GM12878 (cell line): Measurements from ENCODE around the gene TIAM1. TPM values are rescaled to one million over a fixed set of nuclear protein-coding genes. Genes with fewer than 3 reads are reported as not detected.

Experiments
- ATF7 ChIP-seq: fragments of 450-650 bp; IDR thresholded peaks from 2 replicates; pipeline ENCODE4 v1.6.1; 2016; ENCODE audit warnings: low read depth, mild to moderate bottlenecking
- CHD2 ChIP-seq: IDR thresholded peaks from 2 replicates; pipeline ENCODE4 v1.6.1; 2011; ENCODE audit warnings: low read depth, low read length, improper control_type of control experiment, borderline replicate concordance
- CREM ChIP-seq: IDR thresholded peaks from 2 replicates; pipeline ENCODE4 v1.6.1; 2014; ENCODE audit warnings: antibody characterized with exemption, low read depth
- CTCF ChIP-seq, 3 experiments: IDR thresholded peaks in 2 of 3; conservative IDR thresholded peaks in 1 of 3; 2 replicates each; pipeline ENCODE4 v1.5.1; 2011; ENCODE audit warnings: low read depth in 3 of 3, low read length in 3 of 3, mild to moderate bottlenecking in 3 of 3, control low read depth in 2 of 3, moderate library complexity in 2 of 3, inconsistent platforms in 1 of 3, mixed read lengths in 1 of 3; ENCODE audit not compliant: control insufficient read depth in 2 of 3, insufficient read depth in 1 of 3; ENCODE audit errors: extremely low read depth in 1 of 3
- E2F4 ChIP-seq: IDR thresholded peaks from 2 replicates; pipeline ENCODE4 v1.6.1; 2012; ENCODE audit warnings: low read depth, low read length, improper control_type of control experiment
- ESRRA ChIP-seq: IDR thresholded peaks from 2 replicates; pipeline ENCODE4 v1.6.1; 2012; ENCODE audit warnings: mild to moderate bottlenecking, low read length, improper control_type of control experiment
- FOS ChIP-seq: IDR thresholded peaks from 3 replicates; pipeline ENCODE4 v1.6.1; 2011; ENCODE audit warnings: borderline replicate concordance; ENCODE audit not compliant: insufficient read length; ENCODE audit errors: extremely low read depth
- GABPA ChIP-seq: IDR thresholded peaks from 2 replicates; pipeline ENCODE4 v1.6.1; 2014; ENCODE audit warnings: antibody characterized with exemption, low read depth, mild to moderate bottlenecking, inconsistent platforms
- GATAD2B ChIP-seq: fragments of 450-650 bp; conservative IDR thresholded peaks from 2 replicates; pipeline ENCODE4 v1.6.1; 2017; ENCODE audit warnings: low read depth, mild to moderate bottlenecking, moderate library complexity
- HCFC1 ChIP-seq: fragments of 150-350 bp; IDR thresholded peaks from 2 replicates; pipeline ENCODE4 v1.6.1; 2014; ENCODE audit warnings: low read length
- HDAC2 ChIP-seq: fragments of 200-600 bp; sonication (generic); IDR thresholded peaks from 2 replicates; pipeline ENCODE4 v1.6.1; 2017
- HDAC6 ChIP-seq: fragments of 200-600 bp; sonication (generic); IDR thresholded peaks from one replicate; pipeline ENCODE4 v1.8.0; 2017; ENCODE audit warnings: antibody characterized with exemption; ENCODE audit not compliant: unreplicated experiment
- IKZF2 ChIP-seq, 2 experiments: fragments of 450-650 bp; IDR thresholded peaks; 2 replicates each; pipeline ENCODE4 v1.6.1; 2017; ENCODE audit warnings: mild to moderate bottlenecking in 2 of 2, moderate library complexity in 2 of 2
- IRF3 ChIP-seq: fragments of 450-650 bp; IDR thresholded peaks from 2 replicates; pipeline ENCODE4 v1.6.1; 2014; ENCODE audit warnings: mild to moderate bottlenecking
- KAT2A ChIP-seq: conservative IDR thresholded peaks from 2 replicates; pipeline ENCODE4 v1.6.1; 2011; ENCODE audit warnings: low read depth, low read length; ENCODE audit not compliant: control insufficient read depth
- MXI1 ChIP-seq: fragments of 150-350 bp; IDR thresholded peaks from 2 replicates; pipeline ENCODE4 v1.6.1; 2011; ENCODE audit warnings: low read depth, mild to moderate bottlenecking, inconsistent platforms, low read length, improper control_type of control experiment
- PML ChIP-seq: IDR thresholded peaks from 2 replicates; pipeline ENCODE4 v1.6.1; 2012; ENCODE audit warnings: low read length, inconsistent platforms
- RAD51 ChIP-seq: fragments of 450-650 bp; IDR thresholded peaks from 2 replicates; pipeline ENCODE4 v1.6.1; 2016; ENCODE audit warnings: moderate library complexity, mild to moderate bottlenecking, inconsistent platforms
- RFX5 ChIP-seq: IDR thresholded peaks from 2 replicates; pipeline ENCODE4 v1.6.1; 2011; ENCODE audit warnings: low read depth, low read length, improper control_type of control experiment
- SIN3A ChIP-seq: IDR thresholded peaks from 2 replicates; pipeline ENCODE4 v1.6.1; 2012; ENCODE audit warnings: low read depth, low read length, improper control_type of control experiment
- SREBF1 ChIP-seq: IDR thresholded peaks from 2 replicates; pipeline ENCODE4 v1.6.1; 2012; ENCODE audit warnings: mild to moderate bottlenecking, low read length
- SUPT20H ChIP-seq: IDR thresholded peaks from 2 replicates; pipeline ENCODE4 v1.6.1; 2011; ENCODE audit warnings: low read depth, mild to moderate bottlenecking, low read length, moderate library complexity, borderline replicate concordance; ENCODE audit not compliant: control insufficient read depth
- TBL1XR1 ChIP-seq: IDR thresholded peaks from 2 replicates; pipeline ENCODE4 v1.6.1; 2012; ENCODE audit warnings: low read depth, low read length, improper control_type of control experiment
- ZBED1 ChIP-seq: IDR thresholded peaks from 2 replicates; pipeline ENCODE4 v1.6.1; 2016; ENCODE audit warnings: borderline replicate concordance
- ZNF207 ChIP-seq: fragments of 450-650 bp; IDR thresholded peaks from 2 replicates; pipeline ENCODE4 v1.6.1; 2014; ENCODE audit warnings: antibody characterized with exemption, mild to moderate bottlenecking, borderline replicate concordance
- ZNF274 ChIP-seq: IDR thresholded peaks from one replicate; pipeline ENCODE4 v1.8.0; 2011; ENCODE audit not compliant: insufficient read length, insufficient read depth
- ZNF622 ChIP-seq: fragments of 450-650 bp; IDR thresholded peaks from 2 replicates; pipeline ENCODE4 v1.6.1; 2017; ENCODE audit warnings: mild to moderate bottlenecking, inconsistent platforms
- polyA plus RNA-seq, 11 experiments: library from polyadenylated mRNA; depleted of rRNA in 4 of 11; unstranded in 6 of 11; stranded (reverse) in 5 of 11; fragments of >200 nt; fragmentation: Nextera tagmentation in 4 of 11; fragmentation: Illumina TruSeq in 1 of 11; extraction: Ambion mirVana in 4 of 11; extraction: Trizol in 1 of 11; gene quantifications; 1 replicate in 1 of 11; 2 replicates in 10 of 11; pipeline versions ENCODE4 v1.2.1 to v1.2.3, GENCODE V29; 2011 to 2016; ENCODE audit warnings: inconsistent platforms in 2 of 11, missing spikeins in 2 of 11, low read depth in 1 of 11
- total RNA-seq, 4 experiments: library from RNA; depleted of rRNA in 3 of 4; stranded (reverse); fragments of >200 nt in 3 of 4; fragmentation: Illumina TruSeq in 1 of 4; extraction: Trizol in 1 of 4; gene quantifications; 2 replicates each; pipeline versions ENCODE4 v1.2.1 to v1.2.3, GENCODE V29; 2013 to 2021

Gene TIAM1
- total and polyA plus RNA-seq, 10 of the 15 experiments (the other 5 are each of a cell fraction or from before 2014, with no cell fraction given) = 0.31 to 35.9 (median 0.78) TPM

- TF ChIP-seq TBL1XR1 (no peak), GATAD2B (no peak), SREBF1 (no peak), ZNF274 (no peak), IRF3 (no peak), GABPA (no peak), IKZF2 (IDR thresholded peaks at IDR 0.05) (no peak), CTCF (IDR thresholded peaks at IDR 0.05 in 2 of 3, conservative IDR thresholded peaks at IDR 0.05 in 1 of 3; ENCODE audit: control insufficient read depth in 2 of 3, extremely low read depth in 1 of 3, insufficient read depth in 1 of 3, low read depth in 3 of 3, low read length in 3 of 3) (no peak), RFX5 (no peak), PML (no peak), CREM (no peak), FOS (no peak), HDAC6 (no peak), RAD51 (no peak), HDAC2 (no peak), MXI1 (no peak), ESRRA (no peak), KAT2A (no peak), CHD2 (no peak), ZBED1 (no peak), ZNF207 (no peak), HCFC1 (no peak), SUPT20H (no peak), ZNF622 (no peak), SIN3A (no peak), ATF7 (0 out of 2 replicates have a peak, but pooled peaks have one; percentile 22), E2F4 (no peak)
Observed at GRCh38 chr21:31162079-31162699, 181.9 kb downstream of the TIAM1 start (continued).
